HepG2 (cell line): ENCODE measurements around the gene TTBK1. TPM values are rescaled to one million over a fixed set of nuclear protein-coding genes. Genes with fewer than 3 reads are reported as not detected.
A peak's percentile ranks its signal among the peaks of the same experiment; 100 is the strongest.

Source experiments
- CENPT ChIP-seq: sonication (generic); formaldehyde crosslinking; IDR thresholded peaks from 2 replicates; pipeline ENCODE4 v1.8.0; 2022; ENCODE audit warnings: low read depth, mild to moderate bottlenecking, moderate library complexity, missing genetic modification reagents
- E2F1 ChIP-seq: sonication (generic); formaldehyde crosslinking; IDR thresholded peaks from 2 replicates; pipeline ENCODE4 v1.5.0; 2020; ENCODE audit warnings: missing genetic modification reagents
- GABPB1 ChIP-seq: IDR thresholded peaks from 2 replicates; pipeline ENCODE4 v1.6.1; 2016; ENCODE audit warnings: mild to moderate bottlenecking, missing genetic modification reagents, moderate library complexity, missing compliant biosample characterization
- IRX3 ChIP-seq: sonication (generic); formaldehyde crosslinking; IDR thresholded peaks from 2 replicates; pipeline ENCODE4 v1.8.1; 2023; ENCODE audit warnings: mild to moderate bottlenecking, low read depth, missing genetic modification reagents, borderline replicate concordance
- ISX ChIP-seq: sonication (generic); formaldehyde crosslinking; conservative IDR thresholded peaks from 2 replicates; pipeline ENCODE4 v1.5.0; 2020; ENCODE audit warnings: missing genetic modification reagents
- KLF11 ChIP-seq: IDR thresholded peaks from 2 replicates; pipeline ENCODE4 v1.6.1; 2016; ENCODE audit warnings: missing compliant biosample characterization
- MAFG ChIP-seq: sonication (generic); formaldehyde crosslinking; IDR thresholded peaks from 2 replicates; pipeline ENCODE4 v1.5.1; 2020; ENCODE audit warnings: mild to moderate bottlenecking, missing genetic modification reagents
- MAFK ChIP-seq, 2 experiments: IDR thresholded peaks in 1 of 2; conservative IDR thresholded peaks in 1 of 2; 2 replicates each; pipeline ENCODE4 v1.6.1; 2011; ENCODE audit warnings: improper control_type of control experiment in 2 of 2, low read length in 2 of 2
- MAX ChIP-seq: IDR thresholded peaks from 2 replicates; pipeline ENCODE4 v1.6.1; 2012; ENCODE audit warnings: inconsistent platforms
- NFE2 ChIP-seq: sonication (generic); formaldehyde crosslinking; IDR thresholded peaks from 2 replicates; pipeline ENCODE4 v1.4.0; 2020; ENCODE audit warnings: missing genetic modification reagents
- PHB2 ChIP-seq: fragments of 450-650 bp; IDR thresholded peaks from 2 replicates; pipeline ENCODE4 v1.6.1; 2018; ENCODE audit not compliant: partially characterized antibody
- RAD21 ChIP-seq: fragments of 450-650 bp; formaldehyde crosslinking; IDR thresholded peaks from 2 replicates; pipeline ENCODE4 v1.5.0; 2020; ENCODE audit warnings: mild to moderate bottlenecking
- SMAD9 ChIP-seq: sonication (generic); formaldehyde crosslinking; IDR thresholded peaks from 2 replicates; pipeline ENCODE4 v1.5.1; 2020; ENCODE audit warnings: mild to moderate bottlenecking, missing genetic modification reagents
- SRSF4 ChIP-seq: fragments of 200-400 bp; formaldehyde crosslinking; IDR thresholded peaks from one replicate; pipeline ENCODE4 v1.6.1; 2018; ENCODE audit warnings: mild to moderate bottlenecking, low read depth, low read length, moderate library complexity; ENCODE audit not compliant: poor library complexity, severe bottlenecking
- SRSF9 ChIP-seq: fragments of 200-400 bp; formaldehyde crosslinking; IDR thresholded peaks from 2 replicates; pipeline ENCODE4 v1.6.1; 2018; ENCODE audit warnings: borderline replicate concordance, mild to moderate bottlenecking, low read depth, low read length; ENCODE audit not compliant: insufficient read depth, poor library complexity, severe bottlenecking
- ZBTB42 ChIP-seq: sonication (generic); formaldehyde crosslinking; IDR thresholded peaks from 2 replicates; pipeline ENCODE4 v1.5.0; 2020; ENCODE audit warnings: mild to moderate bottlenecking, missing genetic modification reagents
- ZFP37 ChIP-seq: sonication (generic); formaldehyde crosslinking; IDR thresholded peaks from 2 replicates; pipeline ENCODE4 v1.4.0; 2020; ENCODE audit warnings: missing genetic modification reagents, borderline replicate concordance
- ZFP90 ChIP-seq: sonication (generic); formaldehyde crosslinking; IDR thresholded peaks from 2 replicates; pipeline ENCODE4 v1.8.0; 2022; ENCODE audit warnings: missing genetic modification reagents, mild to moderate bottlenecking, inconsistent platforms, borderline replicate concordance
- ZMYM4 ChIP-seq: sonication (generic); formaldehyde crosslinking; IDR thresholded peaks from 2 replicates; pipeline ENCODE4 v1.8.1; 2023; ENCODE audit warnings: mild to moderate bottlenecking, missing genetic modification reagents
- ZNF253 ChIP-seq: sonication (generic); formaldehyde crosslinking; IDR thresholded peaks from 2 replicates; pipeline ENCODE4 v1.8.0; 2022; ENCODE audit warnings: mild to moderate bottlenecking, missing genetic modification reagents, borderline replicate concordance
- ZNF296 ChIP-seq: sonication (generic); formaldehyde crosslinking; conservative IDR thresholded peaks from 2 replicates; pipeline ENCODE4 v1.5.0; 2020; ENCODE audit warnings: mild to moderate bottlenecking, missing genetic modification reagents
- ZNF441 ChIP-seq: sonication (generic); formaldehyde crosslinking; IDR thresholded peaks from 2 replicates; pipeline ENCODE4 v1.7.0; 2021; ENCODE audit warnings: missing genetic modification reagents, borderline replicate concordance
- polyA plus RNA-seq, 8 experiments: library from polyadenylated mRNA; depleted of rRNA in 3 of 8; stranded (reverse) in 7 of 8; unstranded in 1 of 8; fragments of >200 nt; fragmentation: Illumina TruSeq in 4 of 8; extraction: Trizol in 4 of 8; gene quantifications; 2 replicates each; pipeline versions ENCODE4 v1.2.1 to v1.2.3, GENCODE V29; 2011 to 2016; ENCODE audit warnings: low read depth in 4 of 8, missing spikeins in 1 of 8, mixed read lengths in 1 of 8; ENCODE audit not compliant: insufficient read depth in 1 of 8
- total RNA-seq, 5 experiments: library from RNA; depleted of rRNA; stranded (reverse); fragments of >200 nt; fragmentation: Illumina TruSeq; extraction: Trizol; gene quantifications; 2 replicates each; pipeline ENCODE4 v1.2.3, GENCODE V29; 2016; ENCODE audit warnings: low read depth in 1 of 5
- TF ChIP-seq, protein P1 (sequence below): sonication (generic); formaldehyde crosslinking; IDR thresholded peaks from 2 replicates; pipeline ENCODE4 v1.8.0; 2022; ENCODE audit warnings: missing genetic modification reagents, mild to moderate bottlenecking, borderline replicate concordance
- TF ChIP-seq, protein P2 (sequence below): IDR thresholded peaks from 2 replicates; pipeline ENCODE4 v1.6.1; 2012; ENCODE audit warnings: low read depth, low read length, improper control_type of control experiment
- TF ChIP-seq, protein P3 (sequence below): sonication (generic); formaldehyde crosslinking; IDR thresholded peaks from 2 replicates; pipeline ENCODE4 v1.4.0; 2020; ENCODE audit warnings: missing genetic modification reagents

Gene TTBK1
- total and polyA plus RNA-seq, 2 of the 13 experiments (the other 11 are each of a cell fraction or from before 2014, with no cell fraction given), result 0.24 to 0.33 TPM

GRCh38 chr6:43265564-43265963, 22.3 kb downstream of the TTBK1 start (continued):
- TF ChIP-seq ZFP37 (CRISPR knock-in tag) (no peak), GABPB1 (CRISPR knock-in tag) (no peak; the same call in 1 of the 2 replicates), SRSF9 (no peak), ZBTB42 (CRISPR knock-in tag) (0 out of 2 replicates have a peak, but pooled peaks have one; percentile 67), MAX (no peak), ZMYM4 (no peak), SMAD9 (CRISPR knock-in tag) (no peak), IRX3 (CRISPR knock-in tag) (no peak), KLF11 (no peak), E2F1 (CRISPR knock-in tag) (no peak), ZNF253 (no peak), MAFG (CRISPR knock-in tag) (no peak), ZNF441 (CRISPR knock-in tag) (no peak), ZFP90 (CRISPR knock-in tag) (0 out of 2 replicates have a peak, but pooled peaks have one; percentile 5), NFE2 (no peak), MAFK (conservative IDR thresholded peaks at IDR 0.05 in 1 of 2, IDR thresholded peaks at IDR 0.05 in 1 of 2; ENCODE audit: low read length in 2 of 2) (no peak), SRSF4 (no peak), RAD21 (no peak), ISX (CRISPR knock-in tag) (no peak), PHB2 (no peak), ZNF296 (CRISPR knock-in tag) (no peak), CENPT (CRISPR knock-in tag) (no peak)
- TF ChIP-seq, protein P1, sequence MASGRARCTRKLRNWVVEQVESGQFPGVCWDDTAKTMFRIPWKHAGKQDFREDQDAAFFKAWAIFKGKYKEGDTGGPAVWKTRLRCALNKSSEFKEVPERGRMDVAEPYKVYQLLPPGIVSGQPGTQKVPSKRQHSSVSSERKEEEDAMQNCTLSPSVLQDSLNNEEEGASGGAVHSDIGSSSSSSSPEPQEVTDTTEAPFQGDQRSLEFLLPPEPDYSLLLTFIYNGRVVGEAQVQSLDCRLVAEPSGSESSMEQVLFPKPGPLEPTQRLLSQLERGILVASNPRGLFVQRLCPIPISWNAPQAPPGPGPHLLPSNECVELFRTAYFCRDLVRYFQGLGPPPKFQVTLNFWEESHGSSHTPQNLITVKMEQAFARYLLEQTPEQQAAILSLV (CRISPR knock-in tag), result no peak
- TF ChIP-seq, protein P2, sequence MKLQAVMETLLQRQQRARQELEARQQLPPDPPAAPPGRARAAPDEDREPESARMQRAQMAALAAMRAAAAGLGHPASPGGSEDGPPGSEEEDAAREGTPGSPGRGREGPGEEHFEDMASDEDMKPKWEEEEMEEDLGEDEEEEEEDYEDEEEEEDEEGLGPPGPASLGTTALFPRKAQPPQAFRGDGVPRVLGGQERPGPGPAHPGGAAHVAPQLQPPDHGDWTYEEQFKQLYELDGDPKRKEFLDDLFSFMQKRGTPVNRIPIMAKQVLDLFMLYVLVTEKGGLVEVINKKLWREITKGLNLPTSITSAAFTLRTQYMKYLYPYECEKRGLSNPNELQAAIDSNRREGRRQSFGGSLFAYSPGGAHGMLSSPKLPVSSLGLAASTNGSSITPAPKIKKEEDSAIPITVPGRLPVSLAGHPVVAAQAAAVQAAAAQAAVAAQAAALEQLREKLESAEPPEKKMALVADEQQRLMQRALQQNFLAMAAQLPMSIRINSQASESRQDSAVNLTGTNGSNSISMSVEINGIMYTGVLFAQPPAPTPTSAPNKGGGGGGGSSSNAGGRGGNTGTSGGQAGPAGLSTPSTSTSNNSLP, result no peak
- TF ChIP-seq, protein P3, sequence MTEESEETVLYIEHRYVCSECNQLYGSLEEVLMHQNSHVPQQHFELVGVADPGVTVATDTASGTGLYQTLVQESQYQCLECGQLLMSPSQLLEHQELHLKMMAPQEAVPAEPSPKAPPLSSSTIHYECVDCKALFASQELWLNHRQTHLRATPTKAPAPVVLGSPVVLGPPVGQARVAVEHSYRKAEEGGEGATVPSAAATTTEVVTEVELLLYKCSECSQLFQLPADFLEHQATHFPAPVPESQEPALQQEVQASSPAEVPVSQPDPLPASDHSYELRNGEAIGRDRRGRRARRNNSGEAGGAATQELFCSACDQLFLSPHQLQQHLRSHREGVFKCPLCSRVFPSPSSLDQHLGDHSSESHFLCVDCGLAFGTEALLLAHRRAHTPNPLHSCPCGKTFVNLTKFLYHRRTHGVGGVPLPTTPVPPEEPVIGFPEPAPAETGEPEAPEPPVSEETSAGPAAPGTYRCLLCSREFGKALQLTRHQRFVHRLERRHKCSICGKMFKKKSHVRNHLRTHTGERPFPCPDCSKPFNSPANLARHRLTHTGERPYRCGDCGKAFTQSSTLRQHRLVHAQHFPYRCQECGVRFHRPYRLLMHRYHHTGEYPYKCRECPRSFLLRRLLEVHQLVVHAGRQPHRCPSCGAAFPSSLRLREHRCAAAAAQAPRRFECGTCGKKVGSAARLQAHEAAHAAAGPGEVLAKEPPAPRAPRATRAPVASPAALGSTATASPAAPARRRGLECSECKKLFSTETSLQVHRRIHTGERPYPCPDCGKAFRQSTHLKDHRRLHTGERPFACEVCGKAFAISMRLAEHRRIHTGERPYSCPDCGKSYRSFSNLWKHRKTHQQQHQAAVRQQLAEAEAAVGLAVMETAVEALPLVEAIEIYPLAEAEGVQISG (CRISPR knock-in tag), result no peak
